Lung (tissue), 12 donors: ENCODE measurements around the gene PSMG3. TPM values are rescaled to one million over a fixed set of nuclear protein-coding genes. Genes with fewer than 3 reads are reported as not detected.

Source experiments
- ATAC-seq: fragments of 200-7000 bp; cut with Tn5 transposase; one replicate; pipeline ENCODE4 v1.9.1; 2020; ENCODE audit warnings: moderate number of reproducible peaks; ENCODE audit not compliant: insufficient read depth, low FRiP score
- DNase-seq, 3 donors: peaks; one replicate each; pipeline ENCODE4 v3.0.0-alpha.2; 2013 to 2017
- H3K27ac ChIP-seq, 2 donors: one replicate each; pipeline ENCODE4 v1.5.1; 2013; ENCODE audit warnings: mild to moderate bottlenecking in 2 of 2, moderate library complexity in 2 of 2, control low read depth in 1 of 2, inconsistent platforms in 1 of 2, low read depth in 1 of 2, low read length in 1 of 2
- H3K27me3 ChIP-seq, 3 donors: one replicate each; pipeline ENCODE4 v1.5.1; 2013; ENCODE audit warnings: low read length in 2 of 3; ENCODE audit not compliant: control insufficient read depth in 3 of 3, insufficient read depth in 3 of 3
- H3K36me3 ChIP-seq, 4 donors: one replicate each; pipeline ENCODE4 v1.5.1; 2013; ENCODE audit warnings: low read length in 4 of 4, mild to moderate bottlenecking in 1 of 4, moderate library complexity in 1 of 4; ENCODE audit not compliant: control insufficient read depth in 4 of 4, insufficient read depth in 4 of 4
- H3K4me1 ChIP-seq, 5 donors: one replicate each; pipeline ENCODE4 v1.5.1; 2013; ENCODE audit warnings: low read length in 5 of 5, mild to moderate bottlenecking in 2 of 5, moderate library complexity in 1 of 5; ENCODE audit not compliant: control insufficient read depth in 5 of 5, insufficient read depth in 5 of 5
- H3K4me3 ChIP-seq: one replicate; pipeline ENCODE4 v1.5.1; 2013; ENCODE audit warnings: mild to moderate bottlenecking, control low read depth, moderate library complexity
- H3K9ac ChIP-seq, 2 donors: one replicate each; pipeline ENCODE4 v1.5.1; 2013; ENCODE audit warnings: low read length in 2 of 2, control low read depth in 1 of 2; ENCODE audit not compliant: insufficient read depth in 1 of 2
- H3K9me3 ChIP-seq, 4 donors: one replicate each; pipeline ENCODE4 v1.5.1; 2013; ENCODE audit warnings: low read length in 3 of 4, mild to moderate bottlenecking in 1 of 4, moderate library complexity in 1 of 4; ENCODE audit not compliant: control insufficient read depth in 4 of 4, insufficient read depth in 3 of 4
- CTCF ChIP-seq: IDR thresholded peaks from 2 replicates; pipeline ENCODE4 v1.5.1; 2012; ENCODE audit warnings: mild to moderate bottlenecking; ENCODE audit errors: control extremely low read depth, extremely low read depth
- WGBS, 2 donors: extraction: QIAGEN DNeasy Blood & Tissue Kit; methylation state at CpG; one replicate each; pipeline ENCODE4 v1.1.7; 2013; 5-methylcytosine and 5-hydroxymethylcytosine counted together
- polyA plus RNA-seq, 2 donors: library from polyadenylated mRNA; stranded (reverse); fragments of 200-250 nt; gene quantifications; one replicate each; pipeline ENCODE4 v1.2.1, GENCODE V29; 2013
- total RNA-seq, 2 donors: library from RNA; depleted of rRNA in 1 of 2; stranded (reverse); fragments of >200 nt in 1 of 2; gene quantifications; one replicate each; pipeline ENCODE4 v1.2.1, GENCODE V29; 2014 to 2021
- donor health status: control.
- donor health status: control.
- donor health status: Bipolar disorder and iron deficiency.
- donor health status: healthy.
- donor health status: DM: yes; HTN: yes; CAD: no.

PSMG3 gene
- total and polyA plus RNA-seq, 4 donors: 10.7 to 86.7 (median 41.8) TPM

GRCh38 chr7:1593091-1593866 lies 23.4 kb upstream of the PSMG3 start:
- Histone ChIP-seq H3K36me3 (no peaks in the 10 kb centered on the region), H3K4me3 (no peak overlapping the region), H3K27ac (no peak overlapping the region), H3K4me1 (peaks cover 0 to 1% (median 0%) of the 10 kb centered on the region in 5 donors), H3K9me3 (peaks cover 0 to 12% (median 0%) of the 10 kb centered on the region in 4 donors), H3K27me3 (peaks cover 6 to 21% (median 9%) of the 10 kb centered on the region in 3 donors), H3K9ac (no peak overlapping the region)
- DNase-seq (no peak), ATAC-seq (no peak)
- 67 to 75% methylated on average over 19 of the region's 19 CpGs for WGBS, 2 donors
- no peak for TF ChIP-seq CTCF

DNA sequence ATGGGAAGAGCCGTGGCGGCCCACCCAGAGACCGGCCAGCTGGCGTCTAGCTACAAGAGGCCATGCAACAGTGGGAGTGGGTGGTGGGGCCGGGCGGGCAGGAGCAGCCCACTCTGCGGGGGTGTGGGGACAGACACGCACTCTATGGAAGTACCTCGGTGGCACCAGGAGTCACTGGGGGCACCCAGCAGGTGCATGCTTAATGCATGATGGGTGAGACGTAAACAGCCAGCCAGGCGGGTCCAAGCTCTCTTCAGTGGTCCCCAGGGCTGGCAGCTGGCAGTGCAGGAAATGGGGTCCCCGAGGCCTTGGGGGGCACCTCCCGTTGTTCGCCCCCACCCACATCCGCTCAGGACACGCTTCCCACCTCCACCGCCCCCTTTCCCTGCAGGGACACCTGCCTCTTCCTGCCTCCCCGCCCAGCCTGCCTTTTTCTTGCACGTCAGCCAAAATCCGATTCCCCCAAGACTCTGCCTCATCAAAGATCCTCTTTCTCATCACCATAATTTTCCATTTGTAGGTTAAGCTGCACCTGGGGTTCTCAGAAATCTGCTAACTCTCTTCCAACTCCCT lies 22.6 kb upstream of the PSMG3 start:
- peaks cover 6 to 21% (median 9%) of the 10 kb centered on the region in 3 donors for H3K27me3 ChIP-seq
- TF ChIP-seq CTCF: no peak

GRCh38 chr7:1591876-1592275 lies 22.0 kb upstream of the PSMG3 start:
- no peak for TF ChIP-seq CTCF
- no peak for DNase-seq
- Histone ChIP-seq H3K9me3 (peaks cover 0 to 14% (median 0%) of the 10 kb centered on the region in 4 donors), H3K36me3 (no peaks in the 10 kb centered on the region), H3K27me3 (peaks cover 6 to 24% (median 9%) of the 10 kb centered on the region in 3 donors), H3K27ac (no peak overlapping the region), H3K4me3 (no peak overlapping the region), H3K9ac (no peak overlapping the region), H3K4me1 (peaks cover 0 to 1% (median 0%) of the 10 kb centered on the region in 5 donors)
- WGBS, 2 donors: 2 to 16% methylated on average over 15 of the region's 15 CpGs
- ATAC-seq: no peak

More for the DNA sequence above, 22.6 kb upstream of the PSMG3 start:
- 45 to 48% methylated on average over 20 of the region's 20 CpGs for WGBS, 2 donors
- Histone ChIP-seq H3K9ac (no peak overlapping the region), H3K36me3 (no peaks in the 10 kb centered on the region), H3K4me3 (no peak overlapping the region), H3K4me1 (peaks cover 0 to 1% (median 0%) of the 10 kb centered on the region in 5 donors), H3K9me3 (peaks cover 0 to 14% (median 0%) of the 10 kb centered on the region in 4 donors), H3K27ac (no peak overlapping the region)
- ATAC-seq: no peak
- DNase-seq: no peak
